ENCODE results near the gene MRPS9. TPM values are rescaled to one million over a fixed set of nuclear protein-coding genes. Genes with fewer than 3 reads are reported as not detected.

MRPS9 gene
- total RNA-seq, 4 donors from 2014 or later: 12.3 to 24.4 (median 20.6) TPM

GRCh38 chr2:105082107-105082506 lies 44.2 kb downstream of the MRPS9 start:
- no peaks in the 10 kb centered on the region for H3K9me3 ChIP-seq
- no peak for TF ChIP-seq POLR2A (IDR thresholded peaks at IDR 0.05)
- no peak for TF ChIP-seq CTCF (IDR thresholded peaks at IDR 0.05)
- H3K36me3 ChIP-seq: no peaks in the 10 kb centered on the region
- no peak for DNase-seq
- intact Hi-C loops (cut with DNase I; ENCODE audit: low total_unique reads): no loop called here
- H3K4me3 ChIP-seq: no peak overlapping the region
- no peaks in the 10 kb centered on the region for H3K4me1 ChIP-seq
- H3K27ac ChIP-seq: no peak overlapping the region
- H3K27me3 ChIP-seq: no peaks in the 10 kb centered on the region

GRCh38 chr2:105085525-105085924 lies 47.7 kb downstream of the MRPS9 start:
- Histone ChIP-seq H3K27ac (no peak overlapping the region), H3K4me1 (no peaks in the 10 kb centered on the region), H3K27me3 (no peaks in the 10 kb centered on the region), H3K36me3 (no peaks in the 10 kb centered on the region), H3K4me3 (no peak overlapping the region), H3K9me3 (no peaks in the 10 kb centered on the region)
- no peak for TF ChIP-seq CTCF (IDR thresholded peaks at IDR 0.05)
- intact Hi-C loops (cut with DNase I; ENCODE audit: low total_unique reads): no loop called here
- no peak for DNase-seq

DNA sequence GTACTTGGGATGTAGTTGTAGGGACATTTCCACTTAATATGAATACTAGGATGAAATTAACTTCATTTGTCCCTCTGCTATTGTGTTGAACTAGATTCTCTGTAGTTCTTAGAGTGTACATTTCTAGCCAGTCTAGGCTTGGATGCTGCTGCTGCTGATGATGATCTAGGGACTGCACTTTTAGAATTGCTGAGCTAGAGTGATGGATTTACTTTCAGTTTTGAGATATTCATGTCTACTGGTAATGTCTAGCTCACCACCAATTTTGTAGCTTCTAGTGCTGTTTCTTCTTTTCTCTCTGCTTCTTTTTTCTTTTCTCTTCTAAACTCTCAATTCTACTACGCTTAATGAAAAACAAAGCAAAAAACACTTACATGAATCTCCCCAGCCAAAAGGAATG lies 49.4 kb downstream of the MRPS9 start:
- Histone ChIP-seq H3K27ac (no peak overlapping the region), H3K36me3 (no peaks in the 10 kb centered on the region), H3K4me1 (no peaks in the 10 kb centered on the region), H3K27me3 (no peaks in the 10 kb centered on the region), H3K4me3 (no peak overlapping the region), H3K9me3 (no peaks in the 10 kb centered on the region)
- DNase-seq: no peak
- TF ChIP-seq POLR2A (IDR thresholded peaks at IDR 0.05): no peak
- TF ChIP-seq CTCF (IDR thresholded peaks at IDR 0.05): no peak
- intact Hi-C loops (cut with DNase I; ENCODE audit: low total_unique reads): no loop called here

GRCh38 chr2:105090091-105090490 lies 52.2 kb downstream of the MRPS9 start:
- Histone ChIP-seq H3K27me3 (no peaks in the 10 kb centered on the region), H3K4me3 (no peak overlapping the region), H3K36me3 (no peaks in the 10 kb centered on the region), H3K9me3 (no peaks in the 10 kb centered on the region), H3K4me1 (no peaks in the 10 kb centered on the region), H3K27ac (no peak overlapping the region)
- TF ChIP-seq POLR2A (IDR thresholded peaks at IDR 0.05): no peak
- no peak for TF ChIP-seq CTCF (IDR thresholded peaks at IDR 0.05)
- DNase-seq: no peak
- intact Hi-C loops (cut with DNase I; ENCODE audit: low total_unique reads): no loop called here

- intact Hi-C loops (cut with DNase I; ENCODE audit: low total_unique reads): no loop called here
- H3K4me3 ChIP-seq: no peak overlapping the region
- no peak for DNase-seq
- no peaks in the 10 kb centered on the region for H3K36me3 ChIP-seq
- no peaks in the 10 kb centered on the region for H3K27me3 ChIP-seq
- TF ChIP-seq POLR2A (IDR thresholded peaks at IDR 0.05): no peak
- no peak for TF ChIP-seq CTCF (IDR thresholded peaks at IDR 0.05)
- no peak overlapping the region for H3K27ac ChIP-seq
- H3K9me3 ChIP-seq: no peaks in the 10 kb centered on the region
- no peaks in the 10 kb centered on the region for H3K4me1 ChIP-seq
Observed at GRCh38 chr2:105092797-105093196, 54.9 kb downstream of the MRPS9 start.
